ENCODE data around the gene DAB2IP. TPM values are rescaled to one million over a fixed set of nuclear protein-coding genes. Genes with fewer than 3 reads are reported as not detected.

DAB2IP gene
- total RNA-seq, 6 donors from 2014 or later, result 61.8 to 98.0 (median 77.2) TPM

- 95 to 100% methylated on average over 3 to 5 of the region's 5 CpGs for WGBS, 2 donors
- ATAC-seq (ENCODE audit: low FRiP score in 2 of 2), result no peak
- no peak for DNase-seq
- no peak for TF ChIP-seq EP300 (IDR thresholded peaks at IDR 0.05)
- TF ChIP-seq POLR2AphosphoS5 (IDR thresholded peaks at IDR 0.05), result no peak
- TF ChIP-seq POLR2A (IDR thresholded peaks at IDR 0.05), result no peak
- no peak for TF ChIP-seq CTCF (IDR thresholded peaks at IDR 0.05)
- no peak overlapping the region for H3K27ac ChIP-seq
- no peak overlapping the region for H3K4me3 ChIP-seq
- H3K9me3 ChIP-seq, result no peaks in the 10 kb centered on the region
- H3K36me3 ChIP-seq, result no peaks in the 10 kb centered on the region
- no peaks in the 10 kb centered on the region for H3K27me3 ChIP-seq
- H3K4me1 ChIP-seq, result peaks cover 0 to 13% (median 9%) of the 10 kb centered on the region in 4 donors
Observed at GRCh38 chr9:121821326-121821725, 169.9 kb downstream of the DAB2IP start.

DNA sequence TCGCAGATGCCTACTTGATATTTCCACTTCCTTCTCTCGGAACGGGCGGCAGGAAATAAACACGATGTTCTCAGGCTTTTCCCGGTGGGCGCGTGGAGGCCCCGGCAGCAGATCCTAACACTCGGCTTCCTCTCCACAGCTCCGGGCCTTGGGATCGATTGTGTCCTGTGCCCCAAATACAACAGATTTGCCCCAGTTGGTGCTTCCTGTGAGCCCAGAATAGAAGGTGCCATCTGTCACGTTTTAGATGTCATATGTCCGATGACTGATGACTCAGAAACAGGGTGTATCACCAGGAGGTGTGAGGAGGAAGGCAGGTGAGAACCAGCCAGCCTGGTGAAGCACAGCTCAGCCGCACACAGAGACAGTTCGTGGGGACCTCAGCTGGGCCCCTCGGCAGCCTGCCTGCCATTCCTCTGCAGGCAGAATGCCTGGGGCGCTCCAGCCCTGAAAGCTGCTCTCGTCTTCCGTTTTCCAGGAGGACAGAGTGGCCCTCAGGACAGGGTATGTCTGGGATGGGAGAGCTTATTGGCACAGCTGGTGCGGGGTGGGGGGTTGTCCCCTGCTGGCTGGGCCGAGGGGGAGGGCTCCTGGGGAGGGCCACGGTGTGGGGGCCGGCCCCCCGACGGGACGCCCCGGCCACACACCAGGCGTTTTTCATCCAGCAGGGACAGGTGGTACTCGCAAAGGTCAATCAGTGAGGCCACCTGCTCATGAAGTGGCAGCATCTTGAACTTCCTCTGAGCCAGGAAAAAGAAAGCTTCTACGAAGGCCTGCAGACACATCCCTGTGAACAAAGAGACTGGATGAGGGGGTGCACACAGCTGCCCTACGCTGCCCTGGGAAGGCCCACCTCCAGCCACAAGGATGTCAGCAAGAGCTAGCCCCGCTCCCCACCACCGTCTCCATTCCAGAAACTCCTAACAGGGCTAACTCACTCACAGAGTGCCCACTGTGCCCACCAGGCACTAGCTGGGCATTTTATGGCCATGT, 171.0 kb downstream of the DAB2IP start:
- Histone ChIP-seq H3K27ac (peak overlapping the region in 1 of 4 donors; percentile 58), H3K4me3 (no peak overlapping the region), H3K36me3 (no peaks in the 10 kb centered on the region), H3K4me1 (peaks cover 0 to 13% (median 9%) of the 10 kb centered on the region in 4 donors), H3K9me3 (no peaks in the 10 kb centered on the region), H3K27me3 (no peaks in the 10 kb centered on the region)
- WGBS, 2 donors, result 79 to 85% methylated on average over 13 to 31 of the region's 34 CpGs
- ATAC-seq (ENCODE audit: low FRiP score in 2 of 2), result no peak
- no peak for DNase-seq
- TF ChIP-seq POLR2AphosphoS5 (IDR thresholded peaks at IDR 0.05), result peak; percentile 45 to 65
- TF ChIP-seq CTCF (IDR thresholded peaks at IDR 0.05), result no peak
- peak in 2 of 4 donors; percentile 57 to 81 for TF ChIP-seq EP300 (IDR thresholded peaks at IDR 0.05)
- no peak for TF ChIP-seq POLR2A (IDR thresholded peaks at IDR 0.05)

DNA sequence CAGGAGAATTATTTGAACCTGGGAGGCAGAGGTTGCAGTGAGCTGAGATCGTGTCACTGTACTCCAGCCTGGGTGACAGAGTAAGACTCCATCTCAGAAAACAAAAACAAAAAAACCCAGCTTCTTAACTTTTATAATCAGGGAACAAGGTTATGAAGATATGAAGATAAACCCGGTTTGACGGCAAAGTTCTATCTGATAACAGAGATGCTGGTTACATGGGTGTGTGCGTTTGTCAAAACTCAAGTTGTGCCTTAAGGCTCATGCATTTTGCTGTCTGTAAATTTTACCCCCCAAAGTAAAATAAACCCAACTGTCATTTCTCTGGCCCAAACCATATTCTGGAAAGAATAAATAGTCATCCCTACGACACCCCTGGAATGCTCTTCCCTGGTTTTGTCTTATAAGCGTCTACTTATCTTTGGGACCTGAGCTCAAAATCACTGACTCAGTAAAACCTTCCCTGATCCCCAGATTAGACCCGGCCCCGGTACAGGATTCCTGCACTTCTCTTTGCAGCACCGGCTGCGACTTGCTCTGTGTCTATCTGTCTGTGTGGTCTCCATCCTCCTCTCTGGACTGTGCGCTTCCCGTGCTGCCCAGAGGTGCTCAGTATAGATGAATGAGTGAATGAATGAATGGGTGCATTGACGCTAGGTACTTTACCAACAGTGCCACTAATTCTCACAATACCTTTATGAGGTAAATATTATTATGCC, 172.2 kb downstream of the DAB2IP start:
- TF ChIP-seq POLR2AphosphoS5 (IDR thresholded peaks at IDR 0.05) (no peak), POLR2A (IDR thresholded peaks at IDR 0.05) (no peak), EP300 (IDR thresholded peaks at IDR 0.05) (no peak), CTCF (IDR thresholded peaks at IDR 0.05) (no peak)
- no peaks in the 10 kb centered on the region for H3K36me3 ChIP-seq
- no peaks in the 10 kb centered on the region for H3K27me3 ChIP-seq
- H3K4me1 ChIP-seq, result peaks cover 0 to 13% (median 9%) of the 10 kb centered on the region in 4 donors
- no peaks in the 10 kb centered on the region for H3K9me3 ChIP-seq
- H3K27ac ChIP-seq, result no peak overlapping the region
- ATAC-seq (ENCODE audit: low FRiP score in 2 of 2) (no peak), DNase-seq (no peak)
- WGBS, 2 donors, result 96% methylated on average over 13 of the region's 13 CpGs
- H3K4me3 ChIP-seq, result no peak overlapping the region

DNA sequence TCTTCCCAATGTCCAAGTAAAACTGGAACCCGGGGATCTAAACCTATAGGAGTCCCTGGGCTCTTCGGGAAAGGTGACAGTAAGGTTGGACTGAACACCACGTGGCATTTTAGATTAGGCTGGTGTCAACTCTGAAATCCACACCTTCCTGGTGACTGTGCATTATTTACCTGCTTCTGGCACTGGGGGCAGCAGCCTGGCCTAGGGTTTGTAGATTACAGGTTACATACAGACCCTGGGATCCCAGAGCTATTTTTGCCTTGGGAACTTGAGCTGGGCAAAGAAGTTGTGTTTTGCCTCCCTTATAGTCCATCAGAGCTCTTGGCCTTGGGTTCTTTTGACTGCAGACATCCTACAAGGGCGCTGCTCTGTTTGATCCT, 173.2 kb downstream of the DAB2IP start:
- no peaks in the 10 kb centered on the region for H3K36me3 ChIP-seq
- no peak for DNase-seq
- 84 to 86% methylated on average over 3 to 4 of the region's 4 CpGs for WGBS, 2 donors
- TF ChIP-seq CTCF (IDR thresholded peaks at IDR 0.05) (no peak), POLR2A (IDR thresholded peaks at IDR 0.05) (no peak), POLR2AphosphoS5 (IDR thresholded peaks at IDR 0.05) (no peak), EP300 (IDR thresholded peaks at IDR 0.05) (no peak)
- no peak for ATAC-seq (ENCODE audit: low FRiP score in 2 of 2)
- no peaks in the 10 kb centered on the region for H3K9me3 ChIP-seq
- H3K27me3 ChIP-seq, result no peaks in the 10 kb centered on the region
- no peak overlapping the region for H3K4me3 ChIP-seq
- H3K4me1 ChIP-seq, result peaks cover 0 to 9% (median 9%) of the 10 kb centered on the region in 4 donors
- H3K27ac ChIP-seq, result no peak overlapping the region

Measured in upper lobe of left lung (tissue), 6 donors.